ENCODE data around the gene CDX1. TPM values are rescaled to one million over a fixed set of nuclear protein-coding genes. Genes with fewer than 3 reads are reported as not detected.

Gene CDX1
- total RNA-seq, 4 donors from 2014 or later = not detected

- Histone ChIP-seq H3K27ac (peak overlapping the region in 1 of 4 donors; percentile 17), H3K27me3 (no peaks in the 10 kb centered on the region), H3K36me3 (peaks cover 0 to 68% (median 0%) of the 10 kb centered on the region in 3 donors), H3K9me3 (no peaks in the 10 kb centered on the region), H3K4me3 (no peak overlapping the region), H3K4me1 (peaks cover 0 to 20% (median 11%) of the 10 kb centered on the region in 3 donors)
- no peak for DNase-seq
- TF ChIP-seq POLR2A (IDR thresholded peaks at IDR 0.05) (no peak), CTCF (IDR thresholded peaks at IDR 0.05) (no peak)
- WGBS, 2 donors = 67 to 75% methylated on average over 2 to 6 of the region's 6 CpGs
- intact Hi-C loops (cut with DNase I) = no loop called here
Measured at GRCh38 chr5:150126921-150127265, 39.7 kb upstream of the CDX1 start.

- Histone ChIP-seq H3K9me3 (no peaks in the 10 kb centered on the region), H3K4me1 (peaks cover 0 to 45% (median 16%) of the 10 kb centered on the region in 3 donors), H3K4me3 (peak overlapping the region in 3 of 4 donors; percentile 21 to 57 (median 23)), H3K27me3 (no peaks in the 10 kb centered on the region), H3K36me3 (peaks cover 0 to 45% (median 0%) of the 10 kb centered on the region in 3 donors), H3K27ac (peak overlapping the region in 2 of 4 donors; percentile 10 to 32)
- no peak for DNase-seq
- intact Hi-C loops (cut with DNase I) = no loop called here
- no peak for TF ChIP-seq POLR2A (IDR thresholded peaks at IDR 0.05)
- no peak for TF ChIP-seq CTCF (IDR thresholded peaks at IDR 0.05)
- WGBS, 2 donors = 42 to 48% methylated on average over 2 to 3 of the region's 8 CpGs
Measured at GRCh38 chr5:150129454-150129812, 37.1 kb upstream of the CDX1 start.

- peak overlapping the region in 3 of 4 donors; percentile 31 to 32 (median 31) for H3K27ac ChIP-seq
- no peaks in the 10 kb centered on the region for H3K9me3 ChIP-seq
- H3K4me3 ChIP-seq = peak overlapping the region in 3 of 4 donors; percentile 21 to 57 (median 23)
- intact Hi-C loops (cut with DNase I) = no loop called here
- H3K4me1 ChIP-seq = peaks cover 0 to 51% (median 16%) of the 10 kb centered on the region in 3 donors
- H3K27me3 ChIP-seq = peaks cover 0 to 2% (median 0%) of the 10 kb centered on the region in 4 donors
- no peak for TF ChIP-seq POLR2A (IDR thresholded peaks at IDR 0.05)
- TF ChIP-seq CTCF (IDR thresholded peaks at IDR 0.05) = peak; percentile 76 to 89 (median 86)
- WGBS, 2 donors = 31 to 71% methylated on average over 4 to 14 of the region's 25 CpGs
- H3K36me3 ChIP-seq = peaks cover 0 to 40% (median 0%) of the 10 kb centered on the region in 3 donors
- DNase-seq = no peak
Measured at GRCh38 chr5:150129813-150130492, 36.6 kb upstream of the CDX1 start.

GRCh38 chr5:150130493-150130922, 36.1 kb upstream of the CDX1 start:
- Histone ChIP-seq H3K36me3 (peaks cover 0 to 39% (median 0%) of the 10 kb centered on the region in 3 donors), H3K4me3 (no peak overlapping the region), H3K9me3 (no peaks in the 10 kb centered on the region), H3K27ac (peak overlapping the region in 3 of 4 donors; percentile 31 to 32 (median 31)), H3K4me1 (peaks cover 0 to 56% (median 16%) of the 10 kb centered on the region in 3 donors), H3K27me3 (peaks cover 0 to 7% (median 0%) of the 10 kb centered on the region in 4 donors)
- no peak for TF ChIP-seq CTCF (IDR thresholded peaks at IDR 0.05)
- no peak for TF ChIP-seq POLR2A (IDR thresholded peaks at IDR 0.05)
- intact Hi-C loops (cut with DNase I) = no loop called here
- 82 to 100% methylated on average over 2 to 6 of the region's 8 CpGs for WGBS, 2 donors
- no peak for DNase-seq

GRCh38 chr5:150131461-150131860, 35.1 kb upstream of the CDX1 start:
- Histone ChIP-seq H3K36me3 (peaks cover 0 to 31% (median 0%) of the 10 kb centered on the region in 3 donors), H3K4me3 (no peak overlapping the region), H3K4me1 (peaks cover 0 to 66% (median 20%) of the 10 kb centered on the region in 3 donors), H3K27ac (peak overlapping the region in 3 of 4 donors; percentile 53 to 94 (median 91)), H3K27me3 (peaks cover 0 to 9% (median 0%) of the 10 kb centered on the region in 4 donors), H3K9me3 (no peaks in the 10 kb centered on the region)
- no peak for TF ChIP-seq CTCF (IDR thresholded peaks at IDR 0.05)
- no peak for TF ChIP-seq POLR2A (IDR thresholded peaks at IDR 0.05)
- no peak for DNase-seq
- intact Hi-C loops (cut with DNase I) = no loop called here
- 73 to 84% methylated on average over 4 of the region's 4 CpGs for WGBS, 2 donors
